DLD1 (cell line): ENCODE results near the gene DNMBP.
"Not testable (repeated sequence)": the region's sequence is repeated elsewhere in the genome, so short reads cannot be mapped to it uniquely, and the experiment has no call there.

Source experiments
- in situ Hi-C: cut with HindIII; loops from 2 replicates; pipeline ENCODE4 v1.10.0; 2017; ENCODE audit warnings: low sequenced_read_pairs

DNMBP gene

DNA sequence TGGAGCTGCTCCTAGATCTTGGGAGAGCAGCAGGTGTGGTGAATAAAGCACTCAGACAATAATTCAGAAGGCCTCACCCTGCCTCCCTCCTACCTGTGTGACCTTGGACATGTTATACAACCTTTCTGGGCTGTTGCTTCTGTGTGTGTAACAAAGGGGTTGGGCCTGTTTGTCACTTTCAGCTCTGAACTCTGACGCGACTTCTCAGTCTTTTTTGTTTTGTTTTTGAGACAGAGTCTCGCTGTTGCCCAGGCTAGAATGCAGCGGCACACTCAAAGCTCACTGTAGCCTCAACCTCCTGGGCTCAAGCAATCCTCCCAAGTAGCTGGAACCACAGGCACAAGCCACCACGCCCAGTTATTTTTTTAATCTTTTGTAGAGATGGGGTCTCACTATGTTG lies 89.3 kb downstream of the DNMBP start:
- in situ Hi-C loops, result loop anchor here (10.0 kb wide), 1 partner anchor 54 kb away; no protein-coding TSS in a partner anchor

DNA sequence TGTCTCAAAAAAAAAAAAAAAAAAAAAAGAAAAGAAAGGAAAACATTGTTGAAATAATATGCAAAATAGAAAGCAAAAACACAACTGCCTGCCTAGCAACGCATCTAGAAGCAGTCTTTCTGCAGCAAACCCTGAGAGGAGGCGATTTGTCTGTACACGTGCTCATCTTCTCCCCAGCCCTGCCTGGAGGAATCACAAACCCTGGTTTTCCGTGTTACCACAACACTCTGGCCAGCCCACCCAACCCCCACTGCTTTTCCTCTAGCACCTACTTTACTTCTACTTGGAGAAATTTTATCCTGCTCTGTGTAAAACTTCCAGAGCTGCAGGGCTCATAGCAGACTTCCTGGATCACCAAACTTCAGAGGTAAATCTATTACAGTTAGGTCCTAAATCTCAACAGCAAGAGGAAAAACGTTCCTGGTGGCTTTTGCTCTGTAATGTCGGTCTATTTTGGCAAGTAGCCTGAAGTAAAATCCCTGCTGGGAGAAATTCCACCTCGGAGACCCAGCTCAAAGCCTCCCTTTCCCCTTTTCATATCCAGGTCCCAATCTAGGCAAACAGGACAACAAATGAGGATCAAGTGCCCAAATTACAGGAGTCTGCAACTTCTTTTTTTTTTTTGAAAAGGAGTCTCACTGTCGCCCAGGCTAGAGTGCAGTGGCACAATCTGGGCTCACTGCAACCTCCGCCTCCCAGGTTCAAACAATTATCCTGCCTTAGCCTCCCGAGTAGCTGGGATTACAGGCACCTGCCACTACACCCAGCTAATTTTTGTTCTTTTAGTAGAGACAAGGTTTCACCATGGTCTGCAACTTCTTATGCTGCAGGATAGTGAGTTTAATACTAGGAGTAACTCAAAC lies 91.6 kb downstream of the DNMBP start:
- in situ Hi-C loops, result no loop called here

DNA sequence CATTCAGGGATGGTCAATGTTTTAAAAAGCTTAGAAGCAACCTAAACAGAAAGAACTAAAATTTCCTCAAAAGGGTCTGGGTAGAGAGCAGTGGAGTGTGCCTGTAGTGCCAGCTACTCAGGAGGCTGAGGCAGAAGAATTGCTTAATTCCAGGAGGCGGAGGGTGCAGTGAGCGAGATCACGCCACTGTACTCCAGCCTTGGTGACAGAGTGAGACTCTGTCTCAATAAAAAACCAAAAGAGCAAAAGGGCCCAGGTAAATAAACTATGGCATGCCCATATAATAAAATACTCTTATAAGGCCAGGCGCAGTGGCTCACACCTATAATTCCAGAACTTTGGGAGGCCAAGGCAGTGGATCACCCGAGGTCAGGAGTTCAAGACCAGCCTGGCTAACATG lies 93.0 kb downstream of the DNMBP start:
- in situ Hi-C loops, result no loop called here

DNA sequence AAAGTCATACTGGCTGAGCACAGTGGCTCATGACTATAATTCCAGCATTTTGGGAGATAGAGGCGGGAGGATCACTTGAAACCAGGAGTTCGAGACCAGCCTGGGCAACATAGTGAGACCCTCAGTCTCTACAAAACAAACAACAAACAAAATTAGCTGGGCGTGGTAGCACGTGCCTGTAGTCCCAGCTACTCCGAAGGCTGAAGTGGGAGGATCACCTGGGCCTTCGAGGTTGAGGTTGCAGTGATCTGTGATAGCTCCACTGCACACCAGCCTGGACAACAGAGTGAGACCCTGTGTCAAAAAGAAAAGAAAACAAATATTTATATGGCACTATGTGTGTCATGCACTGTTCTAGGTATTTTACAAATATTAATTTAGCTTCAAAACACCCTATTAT lies 94.3 kb downstream of the DNMBP start:
- in situ Hi-C loops, result no loop called here

DNA sequence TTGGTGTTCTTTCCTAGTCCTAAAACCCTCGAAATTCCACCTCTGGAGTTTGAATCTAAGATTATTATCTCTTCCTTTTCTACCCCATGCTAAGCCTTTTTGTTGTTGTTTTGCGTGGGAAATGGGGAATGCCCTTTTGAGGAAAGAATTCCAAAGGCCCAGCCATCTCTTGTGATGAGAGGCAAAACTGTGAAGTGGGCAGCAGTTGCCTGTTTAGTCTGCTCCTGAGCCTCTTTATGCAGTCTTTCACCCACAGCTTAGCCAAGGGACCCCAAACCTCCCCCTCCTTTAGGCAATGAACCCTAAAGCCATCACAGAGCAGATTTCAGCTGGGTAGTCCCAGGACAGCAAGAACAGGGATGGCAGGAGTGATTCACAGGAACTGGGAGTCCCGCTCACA lies 95.5 kb downstream of the DNMBP start:
- in situ Hi-C loops, result no loop called here

DNA sequence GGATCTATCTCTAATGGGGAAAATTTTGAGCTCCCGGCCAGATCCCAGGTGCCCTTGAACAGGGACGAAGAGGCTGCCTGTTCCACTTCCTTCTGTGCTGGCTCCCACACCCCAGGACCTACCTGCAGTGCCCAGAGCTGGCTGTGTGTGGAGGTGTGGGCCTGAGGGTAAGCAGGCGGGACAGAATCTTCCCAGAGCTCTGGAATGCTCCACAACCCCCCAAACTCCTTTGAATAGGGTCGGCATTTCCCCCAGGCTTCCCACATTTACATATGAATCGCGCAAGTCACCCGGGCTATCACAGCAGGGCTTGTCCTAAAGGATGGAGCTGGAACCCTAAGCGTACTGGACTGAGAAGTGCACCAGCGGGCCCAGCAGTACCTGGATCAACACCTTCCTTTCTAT lies 95.9 kb downstream of the DNMBP start:
- in situ Hi-C loops, result no loop called here

DNA sequence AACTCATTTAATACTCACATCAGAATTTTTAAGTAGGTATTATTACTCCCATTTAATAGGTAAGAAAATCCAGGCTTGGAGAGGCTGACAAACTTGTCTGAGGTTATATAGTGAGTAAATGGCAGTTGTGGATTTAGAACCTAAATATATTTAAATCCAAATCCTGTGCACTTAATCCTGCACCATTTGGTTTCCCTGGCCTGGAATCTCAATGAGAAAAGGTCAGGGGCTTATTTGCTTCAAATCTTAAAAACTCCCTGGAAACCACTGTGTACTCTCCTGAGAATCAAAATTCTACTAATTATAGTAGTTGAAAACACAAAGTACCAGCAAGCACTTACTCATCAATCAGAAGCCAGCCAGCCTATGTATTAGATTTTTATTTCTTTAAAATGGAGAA lies 97.7 kb downstream of the DNMBP start:
- in situ Hi-C loops, result no loop called here

DNA sequence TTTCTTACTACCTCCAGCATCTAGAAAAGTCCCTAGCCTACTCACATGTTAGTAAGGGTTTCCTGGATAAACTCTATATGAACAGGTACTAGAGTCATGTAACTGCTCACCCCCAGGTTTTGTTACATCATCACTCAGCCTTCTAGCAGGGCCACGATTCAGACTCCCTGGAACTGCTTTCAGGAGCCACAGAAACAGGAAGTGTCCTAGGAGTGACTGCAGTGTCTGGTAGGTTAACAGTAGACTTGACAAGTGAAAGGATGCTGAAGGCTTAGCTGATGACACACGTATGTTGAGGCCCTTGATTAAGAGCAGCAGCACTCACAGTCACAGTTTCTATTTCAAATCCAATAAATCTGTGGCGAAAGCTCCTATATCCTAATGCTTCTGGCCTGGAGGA lies 101.2 kb downstream of the DNMBP start:
- in situ Hi-C loops, result no loop called here

DNA sequence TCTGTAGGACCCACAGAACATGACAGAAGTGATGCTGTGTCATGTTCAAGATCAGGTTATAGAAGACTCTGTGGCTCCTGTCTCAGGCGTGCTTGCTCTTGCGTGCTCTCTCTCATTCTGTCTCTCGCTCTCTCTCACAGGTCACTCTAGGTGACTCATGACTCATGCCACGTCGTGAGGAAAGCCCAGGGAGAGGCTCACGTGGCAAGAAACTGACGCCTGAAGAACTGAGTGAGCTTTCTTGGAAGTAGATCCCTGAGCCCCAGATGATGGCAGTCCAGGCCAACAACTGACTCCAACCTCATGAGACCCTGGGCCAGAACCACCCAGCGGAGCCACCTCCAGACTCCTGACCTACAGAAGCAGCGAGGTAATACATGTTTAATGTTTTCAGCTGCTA lies 103.3 kb downstream of the DNMBP start:
- in situ Hi-C loops, result no loop called here

DNA sequence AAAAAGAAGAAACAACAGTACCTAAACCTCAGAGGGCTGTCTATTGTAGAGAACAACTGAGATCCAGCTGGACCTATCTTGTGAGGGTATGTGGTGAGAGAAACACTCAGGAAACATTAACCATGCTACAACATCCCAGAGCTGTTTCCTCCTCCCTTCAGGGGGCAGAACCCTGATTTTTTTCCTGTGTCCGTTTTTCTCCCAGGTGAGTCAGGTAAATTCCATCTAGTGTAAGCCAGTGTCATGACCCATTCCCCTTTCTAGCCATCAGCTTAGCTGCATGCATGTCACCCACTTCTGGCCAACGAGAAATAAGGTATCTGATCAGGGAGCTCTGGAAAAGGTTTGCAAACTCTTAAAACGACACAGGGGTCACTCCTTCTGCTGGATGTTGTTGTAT lies 103.8 kb downstream of the DNMBP start:
- in situ Hi-C loops, result no loop called here

DNA sequence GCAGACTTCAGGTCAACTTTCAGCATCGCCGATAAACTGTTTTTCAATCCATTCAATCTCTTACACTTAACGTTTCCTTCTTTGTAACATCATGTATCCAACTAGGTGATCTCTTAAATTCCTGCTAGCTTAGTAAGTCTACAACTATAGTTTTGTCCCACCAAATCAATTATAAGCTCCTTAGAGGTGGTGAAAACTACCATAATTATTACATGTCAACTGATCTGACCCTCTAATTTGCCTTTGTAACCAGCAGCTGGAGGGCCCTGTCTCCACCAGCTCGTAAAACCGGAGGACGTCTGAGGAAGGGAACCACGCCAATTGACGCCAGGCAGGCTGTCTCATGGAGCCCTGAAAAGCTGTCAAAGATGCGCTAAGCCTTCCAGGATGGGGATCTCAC lies 113.9 kb downstream of the DNMBP start:
- in situ Hi-C loops, result no loop called here

DNA sequence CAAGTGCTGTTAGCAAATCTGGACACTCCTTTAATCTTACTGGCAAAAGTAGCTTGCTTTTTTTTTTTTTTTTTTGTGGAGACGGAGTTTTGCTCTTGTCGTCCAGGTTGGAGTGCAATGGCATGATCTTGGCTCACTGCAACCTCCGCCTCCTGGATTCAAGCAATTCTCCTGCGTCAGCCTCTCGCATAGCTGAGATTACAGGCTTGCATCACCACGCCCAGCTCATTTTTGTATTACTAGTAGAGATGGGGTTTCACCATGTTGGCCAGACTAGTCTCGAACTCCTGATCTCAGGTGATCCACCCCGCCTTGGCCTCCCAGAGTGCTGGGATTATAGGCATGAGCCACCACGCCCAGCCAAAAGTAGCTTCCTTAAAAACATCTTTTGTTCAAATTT lies 114.7 kb downstream of the DNMBP start:
- in situ Hi-C loops, result not testable (repeated sequence)

DNA sequence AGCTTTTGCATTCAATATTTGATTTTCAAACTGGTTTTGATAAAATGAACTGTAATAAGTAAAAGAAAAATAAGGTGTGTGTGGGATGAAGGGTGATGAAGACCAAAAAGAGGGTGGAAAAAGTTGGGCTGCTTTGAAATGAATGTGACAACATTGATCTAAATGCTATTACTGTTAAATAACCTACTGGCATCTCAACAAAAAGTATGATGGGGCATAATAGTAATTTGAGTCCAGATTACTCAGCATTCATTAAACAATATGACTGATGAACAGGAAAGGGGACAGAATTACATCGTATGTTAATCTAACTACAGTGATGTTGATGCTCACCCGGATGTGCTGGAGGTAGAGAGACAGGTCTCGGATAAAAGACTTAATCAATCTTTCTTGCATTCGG lies 115.1 kb downstream of the DNMBP start:
- in situ Hi-C loops, result no loop called here

DNA sequence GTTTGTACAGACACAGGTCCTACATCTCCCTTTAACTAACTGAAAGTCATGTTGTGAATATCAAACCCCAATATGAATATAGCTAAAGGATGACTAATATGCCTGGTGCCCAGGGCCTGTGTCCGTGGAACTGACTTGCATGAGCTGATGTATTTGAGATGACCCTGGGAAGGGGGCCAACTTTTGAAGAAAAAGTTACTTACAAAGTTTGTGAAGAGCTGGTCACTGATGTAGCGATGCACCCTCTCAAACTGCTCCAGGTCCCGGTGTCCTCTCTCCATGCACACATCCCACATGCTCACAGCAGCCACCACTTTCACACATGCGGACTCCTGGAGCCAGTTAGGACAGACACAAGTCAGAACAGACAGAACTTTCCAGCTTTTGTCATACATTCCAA lies 121.1 kb downstream of the DNMBP start:
- in situ Hi-C loops, result no loop called here

DNA sequence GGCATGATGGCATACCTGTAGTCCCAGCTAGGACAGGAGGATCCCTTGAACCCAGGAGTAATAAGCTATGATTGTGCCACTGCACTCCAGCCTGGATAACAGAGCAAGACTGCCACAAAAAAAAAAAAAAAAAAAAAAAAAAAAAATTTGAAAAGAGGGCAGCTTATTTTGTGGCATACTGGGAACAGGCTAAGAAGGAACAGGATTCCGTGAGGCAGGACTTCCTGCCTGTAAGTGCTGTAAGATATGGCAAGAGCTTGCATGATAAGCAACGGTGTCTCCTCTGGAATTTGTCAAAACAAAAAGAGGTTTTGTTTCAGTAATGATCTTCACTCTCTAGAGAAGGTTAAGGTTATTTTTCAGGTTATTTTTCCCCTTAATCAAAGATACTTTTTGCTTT lies 126.2 kb downstream of the DNMBP start:
- in situ Hi-C loops, result no loop called here

DNA sequence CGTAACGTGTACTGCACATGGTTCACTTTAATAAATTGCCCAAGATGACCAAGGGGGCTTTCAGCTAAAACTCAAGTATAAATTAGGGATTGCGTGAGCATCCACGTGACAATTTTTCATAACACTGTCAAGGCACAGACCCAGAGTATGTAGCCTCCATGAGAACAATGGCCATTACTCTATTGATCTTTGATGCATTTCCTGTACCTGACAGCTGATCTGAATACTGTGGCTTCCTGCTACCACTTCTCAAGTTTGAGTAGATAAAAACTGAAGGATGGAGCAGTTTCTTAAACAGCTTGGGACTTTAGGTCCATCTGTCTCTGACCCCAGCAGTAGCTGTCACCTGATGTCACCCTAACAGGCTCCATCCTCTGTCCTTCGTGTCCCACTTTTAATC lies 128.4 kb downstream of the DNMBP start:
- in situ Hi-C loops, result no loop called here

DNA sequence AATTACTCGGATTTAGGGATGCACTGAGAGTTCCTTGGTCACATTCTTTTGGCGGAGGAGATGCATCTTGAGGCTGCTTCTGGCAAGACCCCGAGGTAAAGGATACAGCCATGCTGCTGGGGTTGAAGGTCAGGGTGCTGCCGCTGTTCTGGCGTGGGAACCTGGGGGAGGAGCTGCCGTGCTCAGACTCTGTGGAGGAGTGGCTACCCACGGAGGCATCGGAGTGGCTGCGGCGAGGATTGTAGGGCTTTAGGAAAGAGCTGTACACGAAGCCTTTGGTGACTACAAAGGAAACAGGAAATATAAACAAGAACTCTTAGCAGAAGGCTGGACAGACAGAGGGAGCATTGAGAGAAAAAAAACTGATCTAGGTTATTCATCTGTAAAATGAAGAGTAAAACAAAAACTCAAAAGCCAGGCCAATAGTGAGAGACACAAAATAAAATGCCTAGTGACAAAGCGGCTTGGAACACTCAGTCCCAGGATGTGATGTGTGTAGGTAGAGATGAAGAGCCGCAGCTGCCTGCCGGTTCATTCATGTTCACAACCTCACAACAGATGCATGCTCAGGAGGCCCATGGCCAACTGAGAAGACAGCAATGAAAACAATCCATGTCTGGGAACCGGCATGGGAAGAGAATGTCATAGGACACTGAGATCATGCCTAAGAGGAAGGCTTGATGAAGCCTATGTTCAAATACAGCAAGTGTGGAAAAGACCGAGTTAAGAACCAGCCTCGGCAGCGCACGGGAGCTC lies 129.5 kb downstream of the DNMBP start:
- in situ Hi-C loops, result no loop called here

DNA sequence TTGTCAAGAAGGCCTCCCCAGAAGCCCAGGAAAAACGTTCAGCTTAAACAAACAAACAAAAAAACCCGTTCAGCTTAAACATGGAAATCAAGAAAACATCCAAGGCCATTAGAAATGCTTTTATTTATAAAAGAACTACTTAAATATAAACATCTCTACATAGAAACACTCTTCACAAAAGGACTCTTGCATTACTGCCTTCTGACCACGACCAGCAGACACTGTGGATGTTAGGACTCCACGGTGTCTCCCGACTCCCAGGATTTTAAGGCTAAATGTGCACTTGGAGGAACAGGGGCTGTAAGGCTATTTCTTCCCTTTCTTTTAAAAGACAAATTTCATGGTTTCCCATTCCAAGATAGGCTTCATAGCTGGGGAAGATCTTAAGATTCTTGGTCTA lies 134.3 kb downstream of the DNMBP start:
- in situ Hi-C loops, result no loop called here

DNA sequence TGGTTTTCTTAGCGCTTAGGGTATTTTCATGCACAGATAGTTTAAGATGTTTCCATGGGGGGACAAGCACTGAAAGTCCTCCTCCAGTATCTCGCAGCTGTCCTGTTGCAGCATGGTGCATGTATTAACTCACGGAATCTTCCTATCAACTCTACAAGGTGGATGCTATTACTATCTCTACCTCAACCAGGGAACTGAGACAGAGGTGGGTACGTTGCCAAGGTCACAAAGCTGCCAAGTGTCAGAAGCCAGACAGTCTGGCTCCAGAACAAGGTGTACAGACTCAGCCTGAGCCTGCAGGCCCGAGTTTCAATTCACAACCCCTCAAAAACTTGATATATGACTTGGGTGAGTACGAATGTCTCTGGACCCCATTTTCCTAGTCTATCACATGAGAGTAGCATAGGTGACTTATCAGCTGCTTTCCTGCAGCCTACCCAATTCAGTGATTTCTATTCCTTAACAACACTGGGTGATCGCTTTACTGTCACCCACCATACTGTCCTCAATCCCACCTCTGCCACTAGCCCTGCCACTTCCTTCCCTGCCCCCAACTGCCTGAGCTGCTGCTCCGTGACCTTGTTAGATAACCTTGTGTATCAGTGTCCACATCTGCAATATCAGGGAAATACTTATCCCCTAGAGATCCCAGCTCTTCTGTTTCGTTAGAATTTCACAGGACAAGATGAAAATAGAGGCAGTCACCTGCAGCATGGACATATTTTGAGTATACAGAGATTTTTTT lies 135.2 kb downstream of the DNMBP start:
- in situ Hi-C loops, result loop anchor here (25.0 kb wide), 1 partner anchor 313 kb away; the partner anchor contains the start of gene ERLIN1

DNA sequence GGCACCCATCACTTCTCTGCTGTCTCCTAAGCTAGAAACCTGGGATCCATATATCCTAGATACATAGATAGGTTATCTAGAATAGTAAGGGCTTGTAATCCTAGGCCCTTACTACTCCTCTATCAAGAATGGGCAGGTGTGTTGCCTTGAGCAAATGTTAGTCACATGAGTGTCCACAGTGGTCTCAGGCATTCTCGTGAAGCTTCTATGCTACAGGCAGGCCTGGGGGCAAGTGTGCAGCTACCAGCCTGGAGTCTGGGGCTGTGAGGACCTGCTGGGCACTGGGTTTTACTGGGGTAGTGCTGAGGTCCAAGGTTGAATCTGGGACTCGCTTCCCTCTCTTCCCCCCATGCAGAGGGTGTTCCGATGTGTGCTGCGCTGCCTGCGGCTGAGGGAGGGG lies 135.9 kb downstream of the DNMBP start:
- in situ Hi-C loops, result loop anchor here (25.0 kb wide), 1 partner anchor 313 kb away; the partner anchor contains the start of gene ERLIN1
